DND-41 (cell line): ENCODE measurements around the gene CAP1.

ENCODE experiments used
- EZH2 ChIP-seq: IDR thresholded peaks from 3 replicates; pipeline ENCODE4 v1.6.1; 2012; ENCODE audit warnings: borderline replicate concordance, low read depth, mild to moderate bottlenecking, moderate library complexity, low read length, inconsistent platforms; ENCODE audit not compliant: severe bottlenecking
- TF ChIP-seq, protein P1 (sequence below): IDR thresholded peaks from 2 replicates; pipeline ENCODE4 v1.5.1; 2012; ENCODE audit warnings: borderline replicate concordance, low read length, moderate library complexity, mild to moderate bottlenecking; ENCODE audit not compliant: poor library complexity, severe bottlenecking; ENCODE audit errors: extremely low read depth

DNA sequence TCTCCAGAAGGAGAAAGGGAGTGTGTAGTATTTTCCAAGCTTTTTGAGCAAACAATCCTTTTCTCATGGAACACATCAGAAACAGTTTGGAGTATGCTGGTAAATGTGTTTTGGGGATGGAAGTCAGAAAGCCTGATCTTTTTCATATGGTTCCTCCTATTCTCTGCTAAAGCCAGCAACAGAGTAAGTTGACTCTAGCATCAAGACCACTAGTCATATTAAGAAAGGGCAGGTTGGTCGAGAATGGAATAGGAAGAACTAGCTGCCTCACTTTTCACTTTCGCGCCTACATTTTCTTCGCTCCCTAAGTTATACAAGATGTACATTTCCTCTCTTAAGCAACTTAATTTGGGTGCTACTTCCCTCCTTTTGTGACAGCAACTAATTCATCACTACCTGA lies 32.5 kb downstream of the CAP1 start:
- TF ChIP-seq, protein P1, sequence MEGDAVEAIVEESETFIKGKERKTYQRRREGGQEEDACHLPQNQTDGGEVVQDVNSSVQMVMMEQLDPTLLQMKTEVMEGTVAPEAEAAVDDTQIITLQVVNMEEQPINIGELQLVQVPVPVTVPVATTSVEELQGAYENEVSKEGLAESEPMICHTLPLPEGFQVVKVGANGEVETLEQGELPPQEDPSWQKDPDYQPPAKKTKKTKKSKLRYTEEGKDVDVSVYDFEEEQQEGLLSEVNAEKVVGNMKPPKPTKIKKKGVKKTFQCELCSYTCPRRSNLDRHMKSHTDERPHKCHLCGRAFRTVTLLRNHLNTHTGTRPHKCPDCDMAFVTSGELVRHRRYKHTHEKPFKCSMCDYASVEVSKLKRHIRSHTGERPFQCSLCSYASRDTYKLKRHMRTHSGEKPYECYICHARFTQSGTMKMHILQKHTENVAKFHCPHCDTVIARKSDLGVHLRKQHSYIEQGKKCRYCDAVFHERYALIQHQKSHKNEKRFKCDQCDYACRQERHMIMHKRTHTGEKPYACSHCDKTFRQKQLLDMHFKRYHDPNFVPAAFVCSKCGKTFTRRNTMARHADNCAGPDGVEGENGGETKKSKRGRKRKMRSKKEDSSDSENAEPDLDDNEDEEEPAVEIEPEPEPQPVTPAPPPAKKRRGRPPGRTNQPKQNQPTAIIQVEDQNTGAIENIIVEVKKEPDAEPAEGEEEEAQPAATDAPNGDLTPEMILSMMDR = no peak
- no peak for TF ChIP-seq EZH2
